Cardiac muscle cell (in vitro differentiated cells and primary cell): ENCODE data around the gene PHF2. TPM values are rescaled to one million over a fixed set of nuclear protein-coding genes. Genes with fewer than 3 reads are reported as not detected.
A peak's percentile ranks its signal among the peaks of the same experiment; 100 is the strongest.

ENCODE experiments used
- DNase-seq, 2 donors: peaks; one replicate each; pipeline versions ENCODE4 v3.0.0 to v3.0.0-alpha.2; 2010 to 2017; ENCODE audit warnings: low read depth in 1 of 2, low spot score in 1 of 2
- H3K27ac ChIP-seq: fragments of 200-600 bp; sonication (generic); 2 replicates; pipeline ENCODE4 v1.5.1; 2016
- H3K27me3 ChIP-seq: fragments of 200-600 bp; sonication (generic); 2 replicates; pipeline ENCODE4 v1.6.0; 2016; ENCODE audit warnings: control low read depth
- H3K36me3 ChIP-seq: fragments of 200-600 bp; sonication (generic); 2 replicates; pipeline ENCODE4 v1.5.1; 2016; ENCODE audit warnings: control low read depth
- H3K4me1 ChIP-seq: fragments of 200-600 bp; sonication (generic); 2 replicates; pipeline ENCODE4 v1.8.1; 2017; ENCODE audit warnings: low read depth, mild to moderate bottlenecking, mixed run types
- H3K4me3 ChIP-seq: fragments of 200-600 bp; sonication (generic); 2 replicates; pipeline ENCODE4 v1.5.1; 2016; ENCODE audit warnings: mild to moderate bottlenecking
- H3K9me3 ChIP-seq: fragments of 200-600 bp; sonication (generic); 2 replicates; pipeline ENCODE4 v1.5.1; 2017; ENCODE audit warnings: low read depth, mild to moderate bottlenecking, control low read depth
- polyA plus RNA-seq: library from polyadenylated mRNA; unstranded; fragments of >200 nt; fragmentation: Nextera tagmentation; extraction: Ambion mirVana; gene quantifications from 2 replicates; pipeline ENCODE4 v1.2.1, GENCODE V29; 2016
- total RNA-seq: library from RNA; depleted of rRNA; stranded (reverse); fragments of >200 nt; gene quantifications from 2 replicates; pipeline ENCODE4 v1.2.3, GENCODE V29; 2016
- TF ChIP-seq, protein P1 (sequence below): IDR thresholded peaks from 2 replicates; pipeline ENCODE4 v1.5.1; 2012; ENCODE audit warnings: low read depth, mild to moderate bottlenecking, low read length

The PHF2 gene
- total and polyA plus RNA-seq, 2 experiments from 2014 or later: 14.1 to 33.7 TPM

DNA sequence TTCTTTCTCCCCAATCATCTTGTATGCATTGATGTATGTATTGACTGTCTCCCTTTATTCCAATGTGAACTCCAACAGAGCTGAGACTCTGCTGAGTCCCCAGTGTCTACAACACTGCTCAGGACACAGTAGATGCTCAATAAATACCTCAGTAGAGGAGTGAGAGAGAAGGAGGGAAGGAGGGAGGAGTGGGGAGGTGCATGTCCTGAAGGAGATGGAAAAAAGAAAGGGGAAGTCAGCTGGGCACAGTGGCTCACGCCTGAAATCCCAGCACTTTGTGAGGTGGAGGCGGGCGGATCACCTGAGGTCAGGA is 2.9 kb upstream of the PHF2 start:
- Histone ChIP-seq H3K27me3 (no peaks in the 10 kb centered on the region), H3K4me1 (peaks cover 8% of the 10 kb centered on the region), H3K9me3 (no peaks in the 10 kb centered on the region), H3K27ac (no peak overlapping the region), H3K4me3 (no peak overlapping the region), H3K36me3 (no peaks in the 10 kb centered on the region)
- TF ChIP-seq, protein P1, sequence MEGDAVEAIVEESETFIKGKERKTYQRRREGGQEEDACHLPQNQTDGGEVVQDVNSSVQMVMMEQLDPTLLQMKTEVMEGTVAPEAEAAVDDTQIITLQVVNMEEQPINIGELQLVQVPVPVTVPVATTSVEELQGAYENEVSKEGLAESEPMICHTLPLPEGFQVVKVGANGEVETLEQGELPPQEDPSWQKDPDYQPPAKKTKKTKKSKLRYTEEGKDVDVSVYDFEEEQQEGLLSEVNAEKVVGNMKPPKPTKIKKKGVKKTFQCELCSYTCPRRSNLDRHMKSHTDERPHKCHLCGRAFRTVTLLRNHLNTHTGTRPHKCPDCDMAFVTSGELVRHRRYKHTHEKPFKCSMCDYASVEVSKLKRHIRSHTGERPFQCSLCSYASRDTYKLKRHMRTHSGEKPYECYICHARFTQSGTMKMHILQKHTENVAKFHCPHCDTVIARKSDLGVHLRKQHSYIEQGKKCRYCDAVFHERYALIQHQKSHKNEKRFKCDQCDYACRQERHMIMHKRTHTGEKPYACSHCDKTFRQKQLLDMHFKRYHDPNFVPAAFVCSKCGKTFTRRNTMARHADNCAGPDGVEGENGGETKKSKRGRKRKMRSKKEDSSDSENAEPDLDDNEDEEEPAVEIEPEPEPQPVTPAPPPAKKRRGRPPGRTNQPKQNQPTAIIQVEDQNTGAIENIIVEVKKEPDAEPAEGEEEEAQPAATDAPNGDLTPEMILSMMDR: no peak
- DNase-seq: no peak

DNA sequence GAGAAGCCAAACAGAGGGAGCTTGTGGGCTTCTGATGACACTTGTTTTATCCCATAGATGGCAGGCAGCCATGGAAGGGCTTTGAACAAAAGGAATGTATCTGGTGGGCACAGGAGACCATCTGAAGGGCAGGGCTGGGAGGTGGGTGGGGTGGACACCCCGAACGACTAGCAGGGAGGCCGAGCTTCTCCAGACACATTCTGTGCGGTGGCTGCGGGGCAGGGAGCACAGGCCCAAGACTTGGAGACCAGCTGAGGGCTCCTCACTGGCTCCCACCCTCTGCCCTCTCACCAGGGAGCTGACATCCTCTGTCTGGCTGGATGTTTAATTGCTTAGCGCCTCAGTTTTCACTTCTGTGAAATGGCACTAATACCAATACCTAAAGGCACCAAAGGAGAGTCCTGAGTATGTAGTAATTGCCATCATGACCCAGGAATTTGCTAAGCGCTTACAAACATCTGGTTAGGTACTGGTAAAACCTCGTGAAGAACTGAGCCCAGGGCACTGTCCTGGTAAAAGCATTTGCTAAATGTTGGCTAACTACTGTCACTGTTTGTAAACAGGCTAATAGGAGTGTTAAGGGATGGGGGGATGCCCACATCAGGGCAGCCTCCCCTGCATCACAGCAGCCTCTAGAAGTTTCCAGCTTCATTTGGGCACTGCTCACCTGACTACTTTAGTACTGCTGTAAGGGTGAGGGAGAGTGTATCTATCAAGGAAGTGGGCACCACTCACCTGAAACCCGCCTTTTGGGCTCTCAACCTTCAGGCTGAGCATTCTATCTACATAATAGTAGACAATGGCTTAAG is 2.1 kb upstream of the PHF2 start:
- no peaks in the 10 kb centered on the region for H3K36me3 ChIP-seq
- H3K9me3 ChIP-seq: no peaks in the 10 kb centered on the region
- H3K4me1 ChIP-seq: peaks cover 8% of the 10 kb centered on the region
- H3K27ac ChIP-seq: no peak overlapping the region
- DNase-seq: no peak
- TF ChIP-seq, protein P1: no peak
- no peak overlapping the region for H3K4me3 ChIP-seq
- no peaks in the 10 kb centered on the region for H3K27me3 ChIP-seq

DNA sequence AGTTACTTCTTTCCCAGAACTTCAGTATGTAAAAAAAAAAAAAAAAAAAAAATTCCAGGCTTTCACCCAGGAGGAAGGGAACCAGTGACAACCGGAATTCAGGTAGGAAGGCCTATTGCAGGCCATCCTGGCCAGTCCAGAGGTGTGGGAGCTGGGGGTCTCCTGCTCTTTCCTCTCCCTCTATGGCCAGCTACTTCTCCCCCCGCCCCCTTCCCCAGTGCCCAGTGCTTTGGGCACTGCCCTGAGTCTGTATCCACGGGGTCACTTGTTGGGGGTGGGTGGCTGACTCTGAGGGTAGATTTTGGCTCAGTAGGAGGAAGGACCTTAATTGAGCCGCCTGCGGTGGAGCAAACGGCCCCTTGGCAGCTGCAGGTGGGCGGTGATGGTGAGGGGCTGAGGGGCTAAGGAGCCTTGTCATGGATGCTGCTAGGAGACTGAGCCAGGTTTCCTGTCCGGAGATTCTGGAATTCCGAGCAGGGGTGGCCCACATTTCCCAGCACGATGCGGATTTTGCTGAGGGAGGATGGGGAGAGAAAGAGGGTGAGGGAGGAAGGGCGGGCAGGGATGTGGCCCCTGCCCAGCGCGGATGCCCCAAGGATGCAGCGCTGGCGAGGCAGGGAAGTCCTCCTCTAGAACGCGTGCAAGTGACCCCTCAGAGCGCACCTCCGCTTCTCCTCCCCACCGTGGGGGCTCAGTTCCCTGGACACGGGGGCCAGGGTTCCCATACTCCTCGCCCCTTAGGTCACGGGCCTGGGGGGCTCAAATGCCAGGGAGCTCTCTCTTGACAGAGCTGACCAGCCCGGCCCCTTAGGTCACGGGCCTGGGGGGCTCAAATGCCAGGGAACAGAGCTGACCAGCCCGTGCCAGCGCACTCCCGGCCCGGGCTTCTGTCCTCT is 1.2 kb upstream of the PHF2 start:
- TF ChIP-seq, protein P1: no peak
- no peak for DNase-seq
- Histone ChIP-seq H3K27ac (peak overlapping the region; percentile 82), H3K4me3 (peak overlapping the region; percentile 99), H3K9me3 (no peaks in the 10 kb centered on the region), H3K36me3 (no peaks in the 10 kb centered on the region), H3K4me1 (peaks cover 8% of the 10 kb centered on the region), H3K27me3 (no peaks in the 10 kb centered on the region)

DNA sequence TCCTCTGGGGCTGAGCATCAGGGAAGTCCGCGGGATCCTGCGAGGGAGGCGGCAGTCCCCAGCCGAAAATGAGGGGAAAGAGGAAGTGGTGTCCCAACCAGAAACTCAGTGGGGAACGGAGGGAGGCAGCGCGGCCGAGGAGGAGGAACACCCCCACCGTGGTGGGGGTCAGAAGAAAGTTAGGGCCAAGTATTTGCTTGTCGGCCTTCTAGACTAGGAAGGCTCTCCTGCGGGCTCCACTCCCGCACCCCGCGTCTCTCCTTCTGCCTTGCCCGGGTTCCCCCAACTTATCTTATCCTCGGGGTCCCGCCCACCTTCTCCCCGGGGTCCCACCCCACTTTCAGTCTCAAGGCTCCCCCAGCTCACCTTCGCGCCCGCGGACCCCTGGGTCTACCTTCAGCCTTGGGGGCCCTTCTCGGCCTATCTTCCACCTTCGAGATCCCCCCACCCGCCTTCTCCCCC is 557 bp upstream of the PHF2 start:
- peak; percentile 35 for DNase-seq
- no peaks in the 10 kb centered on the region for H3K27me3 ChIP-seq
- H3K27ac ChIP-seq: peak overlapping the region; percentile 82
- H3K36me3 ChIP-seq: no peaks in the 10 kb centered on the region
- H3K9me3 ChIP-seq: no peaks in the 10 kb centered on the region
- H3K4me1 ChIP-seq: peaks cover 8% of the 10 kb centered on the region
- TF ChIP-seq, protein P1: no peak
- H3K4me3 ChIP-seq: peak overlapping the region; percentile 99

DNA sequence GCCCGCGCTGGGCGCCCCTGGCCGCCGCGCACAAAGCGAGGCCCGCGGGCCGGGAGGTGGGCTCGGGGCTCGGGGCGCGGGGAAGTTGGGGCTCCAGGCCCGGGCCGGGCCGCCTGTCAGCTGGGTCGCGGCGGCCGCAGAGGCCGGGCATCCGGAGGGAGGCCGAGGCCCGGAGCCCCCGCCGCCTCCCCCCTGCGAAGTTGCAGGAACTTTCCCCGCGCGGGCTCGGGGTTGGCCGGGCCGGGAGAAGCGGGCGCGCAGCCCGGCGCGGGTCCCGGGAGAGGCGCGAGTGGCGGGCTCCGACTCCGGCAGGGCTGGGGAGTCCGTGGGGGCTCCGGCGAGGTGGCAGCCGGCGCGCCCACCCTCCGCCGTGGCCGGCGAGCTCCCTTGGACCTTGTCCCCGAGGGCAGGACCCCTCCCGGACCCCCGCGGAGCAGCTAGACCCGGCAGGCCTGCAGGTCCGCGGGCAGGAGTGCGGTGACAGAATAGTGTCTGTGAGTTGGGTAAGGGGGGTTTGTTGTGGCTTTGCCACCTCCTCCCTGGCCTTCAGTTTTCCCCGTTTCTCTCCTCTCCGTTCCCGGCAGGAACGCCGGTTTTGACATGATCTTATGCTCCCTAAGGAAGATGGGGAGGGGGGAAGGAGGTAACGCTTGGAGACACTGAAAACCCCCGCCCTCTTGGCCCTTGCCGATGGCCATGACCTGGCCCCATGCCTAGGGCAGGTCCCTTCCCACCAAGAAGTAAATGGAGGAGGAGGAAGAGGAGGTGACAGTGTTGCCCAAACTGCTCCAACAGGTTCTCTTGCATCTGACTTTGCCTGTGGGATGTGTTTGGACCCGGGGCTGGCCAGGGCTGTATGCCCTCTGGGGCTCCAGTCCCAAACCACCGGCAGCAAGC is 942 bp downstream of the PHF2 start:
- peaks cover 12% of the 10 kb centered on the region for H3K4me1 ChIP-seq
- no peaks in the 10 kb centered on the region for H3K36me3 ChIP-seq
- H3K9me3 ChIP-seq: no peaks in the 10 kb centered on the region
- H3K4me3 ChIP-seq: peak overlapping the region; percentile 70
- peak; percentile 40 to 42 for DNase-seq
- TF ChIP-seq, protein P1: no peak
- no peaks in the 10 kb centered on the region for H3K27me3 ChIP-seq
- no peak overlapping the region for H3K27ac ChIP-seq
